HG02840 (cell line): ENCODE measurements around the gene FOXK1.
A peak's percentile ranks its signal among the peaks of the same experiment; 100 is the strongest.
"Not testable (repeated sequence)": the region's sequence is repeated elsewhere in the genome, so short reads cannot be mapped to it uniquely, and the experiment has no call there.

Source experiments
- ATAC-seq: cut with Tn5 transposase; IDR thresholded peaks from one replicate; pipeline ENCODE4 v1.9.1; 2021; ENCODE audit warnings: mild to moderate bottlenecking, moderate library complexity, moderate number of reproducible peaks; ENCODE audit not compliant: unreplicated experiment, low FRiP score

The FOXK1 gene

DNA sequence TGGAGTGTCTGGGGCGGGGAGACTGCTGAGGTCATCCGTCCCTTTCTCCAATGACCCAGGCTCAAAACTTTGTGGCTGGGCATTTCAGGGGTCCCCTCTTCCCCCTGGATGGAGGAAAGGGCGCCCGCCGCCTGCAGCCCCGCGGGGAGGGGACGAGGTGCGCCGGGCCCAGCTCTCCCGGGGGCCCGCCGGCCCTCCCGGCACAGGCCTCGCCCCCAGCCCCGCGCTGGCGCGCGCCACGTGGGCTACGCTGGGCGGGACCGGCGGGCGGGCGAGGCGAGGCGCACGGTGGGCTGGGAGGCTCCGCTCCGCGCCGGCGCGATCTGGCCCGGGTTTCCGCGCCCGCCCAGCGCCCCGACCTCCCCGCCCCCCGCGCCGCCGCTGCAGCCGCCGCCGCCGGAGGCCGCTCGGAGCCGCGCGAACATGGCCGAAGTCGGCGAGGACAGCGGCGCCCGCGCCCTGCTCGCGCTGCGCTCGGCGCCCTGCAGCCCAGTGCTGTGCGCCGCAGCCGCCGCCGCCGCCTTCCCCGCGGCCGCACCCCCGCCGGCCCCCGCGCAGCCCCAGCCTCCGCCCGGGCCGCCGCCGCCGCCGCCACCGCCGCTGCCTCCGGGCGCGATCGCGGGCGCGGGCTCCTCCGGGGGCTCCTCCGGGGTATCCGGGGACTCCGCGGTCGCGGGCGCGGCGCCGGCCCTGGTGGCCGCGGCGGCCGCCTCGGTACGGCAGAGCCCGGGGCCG, at the start of gene FOXK1:
FOXK1 (plus strand) TSS at position 410 of the 735 bp plus-strand sequence; CDS start at position 424, 14 bp downstream.
- ATAC-seq = peak; percentile 50

DNA sequence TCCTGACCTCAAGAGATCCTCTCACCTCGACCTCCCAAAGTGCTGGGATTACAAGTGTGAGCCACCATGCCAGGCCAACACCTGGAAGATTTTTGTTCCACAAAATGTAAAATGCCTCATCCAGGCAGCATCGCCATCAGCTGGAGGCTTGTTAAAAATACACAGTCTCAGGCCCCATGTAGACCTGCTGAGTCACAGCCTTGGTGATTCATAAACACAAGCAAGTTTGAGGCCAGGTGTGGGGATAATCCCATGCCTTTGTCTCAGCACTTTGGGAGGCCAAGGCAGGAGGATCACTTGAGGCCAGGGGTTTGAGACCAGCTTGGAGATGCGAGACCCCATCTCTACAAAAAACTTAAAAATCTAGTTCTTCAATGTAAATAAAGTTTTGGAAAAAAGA, 49.1 kb upstream of the FOXK1 start:
- no peak for ATAC-seq

DNA sequence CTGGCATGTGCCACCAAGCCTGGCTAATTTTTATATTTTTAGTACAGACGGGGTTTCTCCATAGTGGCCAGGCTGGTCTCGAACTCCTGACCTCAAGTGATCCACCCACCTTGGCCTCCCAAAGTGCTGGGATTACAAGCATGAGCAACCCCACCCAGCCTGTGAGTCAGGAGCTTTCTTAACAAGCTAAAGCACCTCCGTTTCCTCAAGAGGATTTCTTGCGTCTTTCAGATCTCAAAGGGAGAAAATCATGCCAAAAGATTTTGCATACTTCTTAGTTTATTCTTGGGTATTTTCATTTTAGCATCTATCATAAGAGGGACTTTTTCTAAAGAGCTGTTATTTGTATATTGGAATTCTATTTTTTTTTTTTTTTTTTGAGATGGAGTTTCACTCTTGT, 47.9 kb upstream of the FOXK1 start:
- no peak for ATAC-seq

DNA sequence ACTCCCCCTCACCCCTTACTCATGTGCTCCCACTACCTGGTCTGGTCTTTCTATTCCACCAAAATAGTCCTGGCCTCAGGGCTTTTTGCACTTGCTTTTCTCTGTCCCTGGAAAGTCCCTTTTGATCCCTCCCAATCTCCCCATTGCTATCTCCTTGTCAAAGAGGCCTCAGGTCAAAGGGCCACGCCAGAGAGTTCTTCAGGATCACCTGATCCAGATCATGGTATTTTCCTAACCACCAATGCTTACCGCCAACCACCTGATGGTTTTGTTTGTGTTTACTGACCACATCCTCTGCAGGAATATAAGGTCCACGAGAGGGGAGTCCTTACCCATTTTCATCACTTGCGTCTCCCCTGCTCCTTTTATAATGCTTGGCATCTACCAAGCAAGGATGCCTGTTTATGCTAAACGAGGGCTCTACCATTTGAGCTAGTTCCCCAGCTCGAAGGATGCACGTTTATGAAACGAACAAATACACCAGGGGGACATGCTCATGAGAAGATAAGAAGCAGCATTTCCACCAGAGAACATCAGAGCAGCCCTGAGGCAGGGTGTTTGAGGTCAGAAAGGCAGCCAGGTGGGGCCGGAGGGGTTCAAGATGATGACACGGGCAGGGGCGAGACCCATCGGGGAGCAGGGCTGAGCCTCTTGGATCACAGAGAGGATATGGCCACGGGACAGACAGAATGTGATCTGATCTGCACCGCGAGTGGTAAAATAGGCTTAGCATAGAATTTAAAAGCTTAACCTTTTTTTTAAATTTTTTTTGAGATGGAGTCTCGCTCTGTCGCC, 43.1 kb upstream of the FOXK1 start:
- no peak for ATAC-seq

DNA sequence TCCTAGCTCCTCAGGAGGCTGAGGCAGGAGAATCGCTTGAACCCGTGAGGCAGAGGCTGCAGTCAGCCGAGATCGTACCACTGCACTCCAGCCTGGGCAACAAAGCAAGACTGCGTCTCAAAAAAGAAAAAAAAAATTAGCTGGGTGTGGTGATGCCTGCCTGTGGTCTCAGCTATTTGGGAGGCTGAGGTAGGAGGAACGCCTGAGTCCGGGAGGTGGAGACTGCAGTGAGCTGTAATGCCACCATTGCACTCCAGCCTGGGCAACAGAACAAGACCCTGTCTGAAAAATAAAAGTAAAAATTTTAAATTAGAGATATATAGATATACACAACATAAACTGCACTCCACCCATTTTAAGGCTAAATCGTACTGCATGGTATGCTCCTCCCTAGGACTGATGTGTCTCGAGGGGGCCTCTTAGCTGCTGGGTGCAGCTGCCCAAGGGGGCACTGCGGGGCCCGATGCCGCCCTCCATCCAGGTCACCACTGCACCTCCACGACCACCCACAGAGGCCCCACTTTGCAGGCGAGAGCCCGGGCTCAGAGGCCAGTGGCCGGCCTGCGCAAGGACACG, 40.9 kb upstream of the FOXK1 start:
- no peak for ATAC-seq

DNA sequence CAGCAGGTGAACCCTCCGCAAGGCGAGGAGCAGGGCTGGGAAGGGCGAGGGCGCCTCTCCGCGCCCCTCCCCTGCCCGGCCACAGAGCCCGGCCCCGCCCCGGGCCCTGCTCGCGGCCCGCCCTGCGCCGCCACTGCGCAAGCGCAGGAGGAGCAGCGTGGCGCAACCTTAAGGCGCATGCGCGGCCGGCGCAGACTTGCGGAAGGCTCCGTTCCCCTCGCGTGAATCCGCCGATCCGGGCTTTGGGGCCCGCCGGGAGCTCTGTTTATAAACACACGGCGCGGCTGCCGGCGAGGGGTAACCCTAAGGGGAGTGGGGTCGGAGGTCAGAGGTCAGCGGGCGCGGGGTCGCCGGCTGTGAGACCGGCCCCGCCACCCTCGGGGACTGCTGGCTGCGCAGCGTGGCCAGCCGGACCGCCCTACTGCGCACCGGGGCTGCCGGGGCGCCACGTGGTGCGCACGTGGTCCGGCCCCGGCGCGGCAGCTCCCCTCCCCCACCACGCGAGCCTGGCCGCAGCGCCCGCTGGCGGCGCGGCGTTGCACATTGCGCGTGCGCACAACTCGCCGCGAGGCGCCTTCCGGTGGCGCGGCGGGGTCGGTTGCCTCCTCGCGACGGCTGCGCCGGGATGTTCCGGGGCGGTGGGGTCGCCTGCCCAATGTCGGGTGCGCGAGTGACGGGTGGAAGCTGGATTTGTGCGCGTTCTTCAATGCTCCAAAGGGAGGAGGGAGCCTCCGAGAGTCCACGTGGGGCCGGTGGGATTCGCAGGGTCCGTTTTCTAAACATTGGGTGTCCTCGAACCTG, 40.2 kb upstream of the FOXK1 start:
- peak; percentile 77 for ATAC-seq

DNA sequence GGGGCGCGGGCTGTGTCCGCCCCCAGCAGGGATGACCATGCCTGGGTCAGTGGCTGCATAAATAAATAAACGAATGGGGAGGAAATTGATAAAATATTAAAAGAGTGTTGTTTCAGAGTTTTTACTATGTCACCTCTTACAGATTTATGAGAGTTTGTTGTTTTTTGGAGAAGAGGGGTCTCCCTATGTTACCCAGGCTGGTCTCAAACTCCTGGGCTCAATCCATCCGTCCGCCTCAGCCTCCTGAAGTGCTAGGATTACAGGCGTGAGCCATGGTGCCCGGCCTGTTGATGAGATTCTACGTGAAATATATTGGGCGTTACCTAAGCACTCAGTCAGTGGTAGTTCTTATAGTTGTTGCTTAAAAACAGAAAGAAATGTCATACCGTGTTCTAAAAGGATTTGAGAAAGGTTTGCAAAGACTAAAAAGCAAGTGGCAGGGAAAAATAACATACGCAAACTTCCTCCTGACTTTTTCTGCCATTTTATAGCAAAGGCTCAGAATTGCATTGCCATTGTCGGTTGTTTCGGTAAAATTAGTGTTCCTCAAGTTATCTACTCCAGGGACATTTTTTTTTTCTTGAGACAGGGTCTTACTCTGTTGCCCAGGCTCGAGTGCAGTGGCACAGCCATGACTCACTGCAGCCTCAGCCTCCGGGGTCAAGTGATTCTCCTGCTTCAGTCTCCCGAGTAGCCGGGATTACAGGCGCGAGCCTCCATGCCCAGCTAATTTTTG, 39.5 kb upstream of the FOXK1 start:
- no peak for ATAC-seq

DNA sequence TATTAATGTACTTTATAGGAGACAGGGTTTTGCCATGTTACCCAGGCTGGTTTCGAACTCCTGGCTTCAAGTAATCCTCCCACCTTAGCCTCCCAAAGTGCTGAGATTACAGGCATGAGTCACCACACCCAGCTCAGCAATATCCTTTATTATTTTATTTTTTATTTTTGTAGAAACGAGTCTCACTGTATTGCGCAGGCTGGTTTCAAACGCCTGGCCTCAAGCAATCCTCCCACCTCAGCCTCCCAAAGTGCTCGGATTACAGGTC, 39.0 kb upstream of the FOXK1 start:
- not testable (repeated sequence) for ATAC-seq

DNA sequence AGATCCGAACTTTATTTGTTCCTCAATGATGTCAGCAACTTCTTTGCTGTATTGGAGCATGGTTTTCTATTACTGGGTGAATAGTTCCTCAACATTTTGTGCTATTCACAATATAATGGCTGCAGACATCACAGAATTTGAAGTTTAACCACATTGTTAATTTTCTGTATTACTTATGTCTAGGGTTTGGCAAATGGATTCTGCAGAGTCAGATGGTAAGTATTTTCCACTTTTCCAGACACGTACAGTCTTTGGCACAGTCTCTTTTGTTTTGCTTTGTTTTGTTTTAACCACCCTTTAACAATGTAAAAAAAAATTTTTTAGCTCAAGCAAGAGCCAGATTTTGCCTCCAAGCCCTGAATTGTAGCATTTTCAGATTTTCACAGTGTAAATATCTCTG, 36.8 kb upstream of the FOXK1 start:
- ATAC-seq = no peak

DNA sequence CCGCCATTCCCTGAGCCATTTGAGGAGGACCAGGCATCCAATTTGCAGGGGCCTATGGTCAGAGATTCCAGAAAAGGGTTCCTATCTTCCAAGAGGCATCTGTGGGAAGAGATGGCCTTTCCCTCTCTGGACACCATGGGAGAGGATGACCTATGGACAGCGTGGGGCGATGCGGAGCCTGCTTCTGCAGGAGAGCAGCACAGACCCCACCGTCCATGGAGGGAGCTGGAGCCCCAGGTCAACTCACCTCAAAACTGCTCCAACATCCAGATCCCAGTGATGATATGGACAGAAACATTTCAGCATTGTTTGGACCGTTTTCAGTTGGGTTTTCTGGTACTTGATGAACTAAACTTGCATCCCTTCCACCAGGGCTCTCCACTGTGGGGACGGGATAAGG, 34.0 kb upstream of the FOXK1 start:
- ATAC-seq = no peak

DNA sequence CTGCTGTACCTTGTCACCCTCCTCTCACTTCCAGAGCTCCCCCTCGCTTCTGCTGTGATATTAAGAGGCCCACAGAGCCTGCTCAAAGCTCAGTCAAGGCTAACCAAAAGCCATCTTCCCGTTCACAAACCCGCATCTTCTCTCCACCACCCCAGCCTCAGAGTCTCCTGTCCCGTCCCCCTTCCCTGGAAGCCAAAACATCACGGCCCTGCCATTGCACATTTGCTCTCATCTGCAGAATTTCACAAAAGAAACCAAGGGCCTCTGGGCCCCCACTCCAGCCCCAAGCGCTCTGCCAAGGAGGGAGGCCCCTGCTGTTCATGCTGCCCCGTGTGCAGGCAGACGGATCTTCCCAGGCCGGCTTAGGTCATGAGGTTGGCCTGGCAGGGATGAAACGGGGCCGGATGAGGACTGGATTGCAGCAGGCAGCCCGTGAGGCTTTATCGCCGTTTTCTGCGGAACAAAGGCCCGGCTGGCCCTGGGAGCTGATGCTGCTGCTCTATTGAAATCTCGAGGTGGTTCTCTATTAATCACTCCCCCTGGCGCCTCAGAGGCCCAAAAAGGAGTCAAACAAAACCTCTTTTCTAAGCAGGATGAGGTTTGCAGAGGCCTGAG, 31.6 kb upstream of the FOXK1 start:
- ATAC-seq = no peak

DNA sequence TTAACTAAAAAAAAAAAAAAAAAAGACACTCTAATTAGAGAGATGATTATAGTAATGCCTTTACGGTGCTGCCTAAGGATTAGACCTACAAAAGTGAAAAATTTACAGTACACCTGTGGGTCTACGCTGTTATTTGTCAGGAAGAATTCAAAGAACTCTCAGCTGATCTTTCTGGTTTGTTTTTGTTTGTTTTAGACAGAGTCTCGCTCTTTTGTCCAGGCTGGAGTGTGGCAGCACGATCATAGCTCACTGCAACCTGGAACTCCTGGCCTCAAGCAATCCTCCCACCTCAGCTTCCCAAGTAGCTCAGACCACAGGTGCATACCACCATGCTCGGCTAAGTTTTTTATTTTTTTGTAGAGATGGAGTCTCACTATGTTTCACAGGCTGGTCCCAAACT, 28.3 kb upstream of the FOXK1 start:
- no peak for ATAC-seq

DNA sequence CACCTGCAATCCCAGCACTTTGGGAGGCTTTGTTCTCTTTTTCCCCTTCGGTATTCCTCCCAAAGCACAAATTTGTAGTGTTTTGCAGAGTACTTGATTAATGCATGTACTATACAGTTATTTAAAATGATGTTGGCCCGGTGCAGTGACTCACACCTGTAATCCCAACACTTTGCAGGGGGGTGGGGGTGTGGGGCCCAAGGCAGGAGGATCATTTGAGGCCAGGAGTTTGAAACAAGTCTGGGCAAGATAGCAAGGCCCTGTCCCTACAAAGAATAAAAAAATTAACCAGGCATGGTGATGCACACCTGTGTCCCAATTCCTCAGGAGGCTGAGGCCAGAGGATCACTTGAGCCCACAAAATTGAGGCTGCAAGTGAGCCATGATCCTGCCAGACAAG, 26.8 kb upstream of the FOXK1 start:
- ATAC-seq = no peak

DNA sequence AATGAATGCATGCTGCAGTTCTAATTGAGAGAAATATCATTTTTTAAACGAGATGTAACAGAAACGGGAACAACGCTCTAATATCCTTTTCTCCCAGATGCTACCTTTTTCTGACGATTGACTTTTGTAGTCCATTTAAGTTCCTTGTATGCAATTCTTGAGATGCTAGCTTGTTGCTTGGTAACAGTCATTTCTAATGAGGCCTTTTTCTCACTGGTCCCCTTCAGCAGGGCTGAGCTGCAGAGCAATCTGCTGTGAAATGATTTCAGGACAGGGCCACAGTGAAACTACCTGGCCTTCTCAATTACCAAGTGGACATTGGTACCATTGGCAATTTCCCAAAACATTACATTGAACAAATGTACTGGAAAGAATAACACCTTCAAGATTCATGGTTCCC, 26.2 kb upstream of the FOXK1 start:
- ATAC-seq = no peak

DNA sequence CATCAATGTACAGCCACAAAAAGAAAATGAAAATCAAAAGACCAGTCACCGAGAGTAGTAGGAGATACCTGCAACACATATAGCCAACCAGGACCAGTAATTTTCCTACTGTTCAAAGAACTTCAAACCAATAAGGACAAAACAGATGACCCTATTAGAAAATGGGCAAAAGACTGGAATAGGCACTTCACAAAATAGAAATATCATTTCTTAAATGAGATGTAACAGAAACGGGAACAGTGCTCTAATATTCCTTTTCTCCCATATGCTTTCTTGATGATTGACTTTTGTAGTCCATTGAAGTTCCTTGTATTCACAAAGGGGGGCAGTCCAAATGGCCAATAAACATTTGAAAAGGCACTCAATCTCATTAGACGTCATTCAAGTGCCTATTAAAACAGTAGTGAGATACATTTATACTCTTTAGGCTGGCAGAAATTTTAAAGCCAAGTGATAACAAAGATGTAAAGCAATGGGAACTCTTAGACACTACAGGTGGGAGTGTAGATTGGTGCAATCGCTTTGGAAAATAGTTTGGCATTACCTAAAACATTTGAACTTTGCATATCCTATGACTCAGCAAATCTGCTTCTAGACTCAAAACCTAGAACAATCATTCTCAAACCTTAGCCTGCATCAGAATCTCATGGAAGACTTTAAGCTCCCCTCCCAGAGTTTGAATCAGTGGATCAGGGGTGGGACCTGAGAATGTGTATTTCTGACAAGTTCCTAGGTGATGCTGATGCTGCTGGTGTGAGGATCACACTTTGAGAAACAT, 24.3 kb upstream of the FOXK1 start:
- ATAC-seq = no peak

DNA sequence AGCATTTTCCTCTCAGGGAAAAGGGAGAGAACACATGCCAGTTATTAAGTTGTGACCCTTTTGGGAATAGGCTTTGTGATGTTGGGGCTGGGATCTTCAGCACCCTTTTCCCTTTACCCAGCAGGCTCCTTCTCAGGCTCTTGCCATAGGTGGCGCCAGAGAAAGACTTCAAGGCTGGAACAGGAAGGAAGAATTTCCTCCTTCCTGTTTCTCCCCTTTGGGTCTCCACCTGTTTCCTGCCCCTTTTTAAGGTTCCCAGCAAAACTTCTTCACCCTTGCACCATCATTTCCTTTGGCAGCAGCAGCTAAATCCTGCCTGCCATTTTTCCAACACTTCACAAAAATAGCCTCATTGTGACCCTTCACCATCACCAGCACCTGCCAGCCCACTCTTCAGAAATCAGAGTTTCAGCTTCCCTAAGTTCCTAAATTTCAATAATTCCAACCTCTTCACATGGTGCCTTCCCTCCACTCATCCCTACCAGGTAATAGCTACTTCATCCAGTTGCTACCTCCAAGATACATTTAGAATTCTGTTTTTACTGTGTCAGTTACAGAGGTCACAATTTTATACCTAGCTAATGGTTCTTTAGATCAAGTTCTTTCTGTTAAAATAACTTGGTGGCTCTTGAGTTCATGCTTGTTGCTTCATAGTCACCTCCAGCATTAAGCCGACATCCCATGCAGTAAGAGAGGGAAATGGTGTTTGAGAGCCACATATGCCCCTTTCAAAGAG, 22.4 kb upstream of the FOXK1 start:
- ATAC-seq = no peak

DNA sequence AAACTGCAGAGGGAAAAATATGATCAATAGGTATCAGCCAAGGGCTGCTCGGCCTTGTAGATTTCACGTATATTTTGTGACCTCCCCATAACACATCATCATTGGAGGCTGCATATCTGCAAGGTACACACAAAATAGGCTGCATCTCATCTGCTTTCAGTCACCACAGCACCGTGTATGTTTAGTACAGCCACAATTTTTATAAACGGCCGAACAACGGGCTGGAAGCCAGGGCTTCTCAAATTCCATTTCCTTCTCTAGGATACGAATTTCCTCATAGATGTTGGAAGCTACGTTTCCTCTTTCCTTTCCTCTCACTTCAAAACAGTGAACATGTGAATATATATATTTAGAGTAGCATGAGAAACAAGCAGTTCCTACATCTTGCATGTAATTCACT, 20.2 kb upstream of the FOXK1 start:
- no peak for ATAC-seq

DNA sequence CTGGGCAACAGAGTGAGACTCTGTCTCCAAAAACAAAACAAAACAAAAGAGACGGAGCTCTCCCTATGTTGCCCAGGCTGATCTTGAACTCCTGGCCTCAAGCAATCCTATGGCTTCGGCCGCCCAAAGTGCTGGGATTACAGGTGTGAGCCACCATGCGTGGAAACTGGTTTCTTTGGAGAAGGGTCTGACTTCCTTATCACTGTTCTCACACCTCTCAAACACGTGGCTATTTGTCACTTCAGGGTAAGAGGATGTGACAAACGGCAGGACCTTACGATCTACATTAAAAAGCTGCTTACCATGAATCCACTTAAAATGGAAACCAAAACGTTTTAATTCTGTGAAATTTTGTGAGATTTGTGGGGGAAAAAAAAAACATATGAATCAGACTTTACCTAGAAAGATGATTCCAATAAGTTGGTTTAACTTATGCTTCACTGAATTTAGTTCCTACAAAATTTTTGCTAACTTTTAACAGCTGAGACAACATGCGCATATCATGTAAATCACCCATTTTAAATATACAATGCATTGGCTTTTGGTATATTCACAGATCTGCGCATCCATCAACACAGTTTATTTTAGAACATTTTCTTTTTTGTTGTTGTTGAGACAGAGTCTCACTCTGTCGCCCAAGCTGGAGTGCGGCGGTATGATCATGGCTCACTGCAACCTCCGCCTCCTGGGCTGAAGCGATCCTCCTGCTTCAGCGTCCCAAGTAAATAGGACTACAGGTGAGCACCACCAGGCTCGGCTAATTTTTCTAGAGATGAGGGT, 18.7 kb upstream of the FOXK1 start:
- ATAC-seq = no peak
